Type B pancreatic cell (in vitro differentiated cells): Measurements from ENCODE around the gene WDHD1. TPM values are rescaled to one million over a fixed set of nuclear protein-coding genes. Genes with fewer than 3 reads are reported as not detected.

Source experiments
- DNase-seq: peaks from one replicate; pipeline ENCODE4 v3.0.0; 2021; ENCODE audit warnings: mixed read lengths; ENCODE audit not compliant: unreplicated experiment; ENCODE audit errors: extremely low spot score
- H3K27ac Mint-ChIP-seq: 2 replicates; pipeline ENCODE4 v1.8.0; 2021; ENCODE audit warnings: mild to moderate bottlenecking, mixed read lengths
- H3K27me3 Mint-ChIP-seq: 2 replicates; pipeline ENCODE4 v1.8.0; 2021; ENCODE audit warnings: mixed read lengths
- H3K36me3 Mint-ChIP-seq: 2 replicates; pipeline ENCODE4 v1.8.0; 2021; ENCODE audit warnings: mixed read lengths
- H3K4me1 Mint-ChIP-seq: one replicate; pipeline ENCODE4 v1.8.0; 2021; ENCODE audit warnings: mixed read lengths; ENCODE audit not compliant: unreplicated experiment
- H3K4me3 Mint-ChIP-seq: 2 replicates; pipeline ENCODE4 v1.8.0; 2021; ENCODE audit warnings: mild to moderate bottlenecking, mixed read lengths
- H3K9me3 Mint-ChIP-seq: 2 replicates; pipeline ENCODE4 v1.8.0; 2021; ENCODE audit warnings: mixed read lengths
- CTCF ChIP-seq: fragments of 200-600 bp; sonication (generic); conservative IDR thresholded peaks from 2 replicates; pipeline ENCODE4 v1.5.0; 2021; ENCODE audit warnings: antibody characterized with exemption, mild to moderate bottlenecking
- long read RNA-seq: library from polyadenylated mRNA; unstranded; transcript quantifications from one replicate; pipeline ENCODE4 v2.0.0, GENCODE V29; 2020
- total RNA-seq: library from RNA; stranded (reverse); gene quantifications from 2 replicates; pipeline ENCODE4 v1.2.1, GENCODE V29; 2021; ENCODE audit warnings: low replicate concordance

Gene WDHD1
- total RNA-seq = 15.5 and 36.0 TPM in 2 replicates
- long read RNA-seq, full-length matches to known transcripts = 5 of 57 reads
- long read RNA-seq, partial matches to known transcripts = 45 of 57 reads
- long read RNA-seq, other reads (novel, unspliced or antisense) = 7 of 57 reads

DNA sequence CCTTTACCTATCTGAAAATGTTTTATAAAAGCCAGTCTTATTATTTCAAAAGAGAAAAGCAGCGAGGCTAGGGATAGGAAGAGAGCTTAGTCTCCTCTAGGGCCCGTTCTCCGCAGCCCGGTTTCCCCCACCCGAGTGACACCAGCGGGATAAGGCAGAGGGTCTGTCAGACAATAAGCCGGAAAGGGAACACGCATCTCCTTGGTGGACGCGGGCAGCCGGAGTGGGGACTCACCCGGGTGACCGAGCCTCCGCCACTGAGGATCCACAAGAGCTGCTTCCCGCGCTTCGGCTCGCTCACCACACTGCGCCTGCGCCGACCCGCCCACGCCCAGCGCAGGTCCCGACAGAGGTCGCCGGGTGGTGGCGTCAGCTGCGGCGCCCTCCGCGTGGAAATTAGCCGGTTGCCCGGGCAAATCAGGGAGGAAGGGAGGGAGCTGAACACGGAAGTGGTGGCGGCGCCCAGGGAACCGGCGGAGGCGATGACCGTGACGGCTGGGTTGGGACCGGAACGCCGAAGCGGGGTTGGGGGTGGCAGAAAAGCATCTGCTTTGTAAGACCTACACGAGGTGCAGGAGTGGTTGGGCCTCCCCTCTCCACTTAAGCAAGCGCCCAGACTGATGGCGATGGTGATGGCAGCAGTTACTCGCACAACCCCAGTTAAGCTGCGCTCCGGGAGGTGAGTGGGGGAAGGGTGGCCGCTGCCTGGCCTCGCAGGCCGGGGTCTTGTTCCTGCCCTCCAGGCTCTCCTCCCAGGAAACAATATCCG is at the start of gene WDHD1, which contains the start of gene SOCS4:
TSS of gene WDHD1 (minus strand) at position 307 of the 769 bp plus-strand sequence. CDS start 312 bp downstream, outside the sequence.
TSS of gene SOCS4 (plus strand) at position 444 of the 769 bp plus-strand sequence. CDS start 15,806 bp downstream, outside the sequence.
- H3K27me3 Mint-ChIP-seq = no peaks in the 10 kb centered on the region
- peak; percentile 98 for DNase-seq
- TF ChIP-seq CTCF = no peak
- peaks cover 35% of the 10 kb centered on the region for H3K4me1 Mint-ChIP-seq
- peak within 1 kb of the TSS; percentile 93 for H3K4me3 Mint-ChIP-seq
- H3K27ac Mint-ChIP-seq = peak within 1 kb of the TSS; percentile 91
- peaks cover 5% of the 10 kb centered on the region for H3K36me3 Mint-ChIP-seq
- H3K9me3 Mint-ChIP-seq = no peaks in the 10 kb centered on the region

DNA sequence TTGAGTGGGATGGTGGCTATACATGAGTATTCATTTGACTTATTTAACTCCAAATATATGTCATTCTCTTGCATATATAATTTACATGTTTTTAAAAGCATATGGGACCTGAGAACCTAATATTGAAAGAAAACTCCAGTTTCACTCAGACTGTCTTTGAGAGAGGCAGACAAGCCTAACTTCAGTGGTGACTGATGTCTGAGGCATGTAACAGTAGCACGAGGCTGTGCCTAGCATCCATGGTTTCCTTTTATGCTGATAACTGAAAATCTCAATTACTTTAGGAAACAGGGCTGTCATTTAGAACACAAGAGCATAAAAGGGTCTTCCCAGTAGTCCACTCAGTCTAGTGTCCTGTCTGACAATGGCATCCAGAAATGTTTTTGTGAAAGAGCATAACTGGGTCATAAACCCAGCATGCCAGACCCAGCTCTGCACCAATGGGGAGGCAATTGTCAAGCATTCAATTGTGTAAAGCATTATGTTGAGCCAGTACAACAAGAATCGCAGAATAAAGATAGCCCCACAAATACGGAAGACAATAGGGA is 48.8 kb upstream of the WDHD1 start:
- H3K27ac Mint-ChIP-seq = no peak overlapping the region
- no peak for DNase-seq

DNA sequence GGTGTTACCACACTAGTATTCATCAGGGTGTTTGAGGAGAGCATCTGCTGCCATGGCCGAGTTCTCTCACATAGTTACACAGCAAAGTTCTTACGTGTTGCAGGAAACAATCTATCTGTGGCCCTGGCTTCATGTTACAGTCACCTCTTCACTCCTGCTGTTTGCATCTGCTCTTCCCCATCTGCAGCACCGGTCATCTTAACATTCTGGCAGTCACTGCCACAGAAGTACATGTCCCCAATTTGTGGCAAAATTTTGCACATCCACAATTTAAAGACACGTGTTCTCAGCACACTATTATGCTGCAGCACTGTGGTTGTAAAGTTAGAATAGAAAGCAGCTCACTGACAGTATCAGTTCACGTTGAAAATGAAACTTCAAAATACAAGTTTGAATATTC is 47.8 kb upstream of the WDHD1 start:
- H3K27me3 Mint-ChIP-seq = no peaks in the 10 kb centered on the region
- DNase-seq = no peak
- no peak overlapping the region for H3K27ac Mint-ChIP-seq
- no peak for TF ChIP-seq CTCF
- H3K36me3 Mint-ChIP-seq = no peaks in the 10 kb centered on the region
- H3K4me3 Mint-ChIP-seq = no peak overlapping the region
- no peaks in the 10 kb centered on the region for H3K9me3 Mint-ChIP-seq
- peaks cover 33% of the 10 kb centered on the region for H3K4me1 Mint-ChIP-seq

More for the DNA sequence above, 48.8 kb upstream of the WDHD1 start:
- Mint-ChIP-seq H3K36me3 (no peaks in the 10 kb centered on the region), H3K9me3 (no peaks in the 10 kb centered on the region), H3K27me3 (no peaks in the 10 kb centered on the region), H3K4me3 (no peak overlapping the region), H3K4me1 (peaks cover 33% of the 10 kb centered on the region)
- no peak for TF ChIP-seq CTCF

GRCh38 chr14:55073856-55074255 is 47.0 kb upstream of the WDHD1 start:
- Mint-ChIP-seq H3K4me3 (no peak overlapping the region), H3K9me3 (no peaks in the 10 kb centered on the region), H3K36me3 (no peaks in the 10 kb centered on the region), H3K27ac (no peak overlapping the region), H3K27me3 (no peaks in the 10 kb centered on the region), H3K4me1 (peaks cover 33% of the 10 kb centered on the region)
- no peak for TF ChIP-seq CTCF
- DNase-seq = no peak

DNA sequence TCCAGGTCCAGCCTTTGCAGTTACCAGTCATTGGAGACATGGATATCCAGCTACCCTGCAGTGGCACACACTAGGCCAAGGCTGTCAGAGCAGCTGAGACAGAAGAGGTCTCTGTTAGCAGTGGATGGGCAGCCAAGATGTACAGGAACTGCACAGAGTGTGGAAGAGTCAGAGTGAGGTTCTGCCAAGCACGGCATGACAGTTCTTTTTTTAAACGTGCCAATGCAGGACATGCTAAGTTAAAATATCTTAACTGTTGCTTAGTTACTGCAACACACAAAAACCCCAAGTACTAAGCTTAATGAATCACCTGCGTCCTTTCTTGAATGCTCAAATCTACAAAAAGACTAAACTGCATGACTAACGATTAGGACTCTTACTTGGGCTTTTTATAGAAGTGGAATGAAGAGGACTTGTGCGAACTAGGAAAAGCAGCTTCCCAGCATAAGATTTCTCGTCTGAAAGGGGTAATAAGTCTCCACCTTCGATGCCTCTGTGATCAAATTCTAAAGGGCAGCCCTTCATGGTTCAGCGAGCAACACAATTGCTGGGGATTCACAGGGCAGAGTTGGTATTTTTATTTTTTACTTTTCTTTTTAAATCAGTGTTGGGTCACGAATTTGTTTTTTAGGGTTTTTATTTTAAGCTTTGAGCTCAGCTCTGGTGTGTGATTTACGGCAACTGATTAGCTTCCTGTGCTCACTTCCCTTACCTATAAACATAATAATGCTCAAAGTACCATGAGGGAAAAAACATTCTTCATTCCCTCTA is 45.2 kb upstream of the WDHD1 start:
- Mint-ChIP-seq H3K4me1 (peaks cover 24% of the 10 kb centered on the region), H3K27me3 (no peaks in the 10 kb centered on the region), H3K27ac (peak overlapping the region; percentile 18), H3K4me3 (no peak overlapping the region), H3K36me3 (peaks cover 9% of the 10 kb centered on the region), H3K9me3 (no peaks in the 10 kb centered on the region)
- DNase-seq = no peak
- no peak for TF ChIP-seq CTCF
